Keratinocyte (primary cell): ENCODE data around the gene MSI1. TPM values are rescaled to one million over a fixed set of nuclear protein-coding genes. Genes with fewer than 3 reads are reported as not detected.

ENCODE experiments used
- DNase-seq: peaks from one replicate; pipeline ENCODE4 v3.0.0-alpha.2; 2011; ENCODE audit warnings: low read depth, missing footprints, low spot score
- FAIRE-seq: peaks from 2 replicates; lab custom pipeline; 2011; peaks lifted over from hg19 to GRCh38; lab: Jason Lieb, UNC
- H2AFZ ChIP-seq: 2 replicates; pipeline ENCODE4 v1.6.0; 2012; ENCODE audit warnings: low read length, control low read depth, inconsistent platforms; ENCODE audit not compliant: control insufficient read depth
- H3K27ac ChIP-seq: 2 replicates; pipeline ENCODE4 v1.5.1; 2011; ENCODE audit warnings: low read length; ENCODE audit not compliant: control insufficient read depth, insufficient read depth
- H3K27me3 ChIP-seq: 3 replicates; pipeline ENCODE4 v1.6.0; 2011; ENCODE audit warnings: low read length; ENCODE audit not compliant: control insufficient read depth, insufficient read depth; ENCODE audit errors: extremely low read depth
- H3K36me3 ChIP-seq, 2 experiments: 2 replicates in 1 of 2; 3 replicates in 1 of 2; pipeline ENCODE4 v1.5.1; 2011; ENCODE audit warnings: low read length in 2 of 2, mild to moderate bottlenecking in 1 of 2; ENCODE audit not compliant: control insufficient read depth in 2 of 2, insufficient read depth in 2 of 2; ENCODE audit errors: extremely low read depth in 1 of 2
- H3K4me1 ChIP-seq: 3 replicates; pipeline ENCODE4 v1.5.1; 2011; ENCODE audit warnings: low read length; ENCODE audit not compliant: control insufficient read depth, insufficient read depth; ENCODE audit errors: extremely low read depth
- H3K4me2 ChIP-seq: 3 replicates; pipeline ENCODE4 v1.6.0; 2011; ENCODE audit warnings: low read depth, low read length; ENCODE audit not compliant: control insufficient read depth, insufficient read depth; ENCODE audit errors: extremely low read depth
- H3K4me3 ChIP-seq, 3 experiments: fragments of 200-600 bp in 1 of 3; sonication (generic) in 1 of 3; 2 replicates in 2 of 3; 3 replicates in 1 of 3; pipeline ENCODE4 v1.5.1; 2011 to 2016; ENCODE audit warnings: low read length in 3 of 3, mild to moderate bottlenecking in 3 of 3, control low read depth in 2 of 3, inconsistent platforms in 1 of 3, low read depth in 1 of 3, mixed read lengths in 1 of 3, mixed run types in 1 of 3, moderate library complexity in 1 of 3; ENCODE audit not compliant: control insufficient read depth in 2 of 3, insufficient read depth in 2 of 3; ENCODE audit errors: extremely low read depth in 1 of 3
- H3K79me2 ChIP-seq: 2 replicates; pipeline ENCODE4 v1.6.0; 2012; ENCODE audit warnings: low read length; ENCODE audit not compliant: control insufficient read depth, insufficient read depth
- H3K9ac ChIP-seq: 3 replicates; pipeline ENCODE4 v1.6.0; 2011; ENCODE audit warnings: low read length; ENCODE audit not compliant: control insufficient read depth, insufficient read depth; ENCODE audit errors: extremely low read depth
- H3K9me1 ChIP-seq: 3 replicates; pipeline ENCODE4 v1.6.0; 2011; ENCODE audit warnings: low read length; ENCODE audit not compliant: control insufficient read depth, insufficient read depth; ENCODE audit errors: extremely low read depth
- H3K9me3 ChIP-seq: 2 replicates; pipeline ENCODE4 v1.5.1; 2012; ENCODE audit warnings: low read depth, low read length; ENCODE audit not compliant: control insufficient read depth
- H4K20me1 ChIP-seq: 3 replicates; pipeline ENCODE4 v1.6.0; 2011; ENCODE audit warnings: low read length; ENCODE audit not compliant: control insufficient read depth, insufficient read depth; ENCODE audit errors: extremely low read depth
- CTCF ChIP-seq, 3 experiments: IDR thresholded peaks in 1 of 3; conservative IDR thresholded peaks in 1 of 3; optimal IDR thresholded peaks in 1 of 3; 2 replicates in 2 of 3; 3 replicates in 1 of 3; pipeline versions ENCODE3 to v1.5.1; 2011; ENCODE audit warnings: low read length in 3 of 3, mild to moderate bottlenecking in 3 of 3, moderate library complexity in 2 of 3, control low read depth in 1 of 3, inconsistent platforms in 1 of 3; ENCODE audit not compliant: insufficient read depth in 2 of 3; ENCODE audit errors: extremely low read depth in 1 of 3
- EZH2 ChIP-seq: IDR thresholded peaks from one replicate; pipeline ENCODE4 v1.6.1; 2012; ENCODE audit warnings: inconsistent platforms, mild to moderate bottlenecking, low read length, moderate library complexity
- dilution Hi-C: fragments of 300-500 bp; cut with MboI; formaldehyde crosslinking; loops from one replicate; pipeline ENCODE4 v1.7.0; 2020; ENCODE audit warnings: low sequenced_read_pairs; ENCODE audit not compliant: extremely low pct_ligation_motif_present
- polyA plus RNA-seq, 5 experiments: library from polyadenylated mRNA; depleted of rRNA in 3 of 5; stranded (reverse) in 3 of 5; stranded (forward) in 1 of 5; unstranded in 1 of 5; fragments of >200 nt; gene quantifications; 1 replicate in 1 of 5; 2 replicates in 3 of 5; 3 replicates in 1 of 5; pipeline versions ENCODE4 v1.2.1 to v1.2.3, GENCODE V29; 2011 to 2012; ENCODE audit warnings: missing spikeins in 2 of 5, low read depth in 1 of 5, low replicate concordance in 1 of 5

The MSI1 gene
- polyA plus RNA-seq, 1 donor (not counting 4 experiments of a cell fraction or from before 2014, with no cell fraction given) = not detected

- TF ChIP-seq CTCF (optimal IDR thresholded peaks at IDR 0.05 in 1 of 3, IDR thresholded peaks at IDR 0.05 in 1 of 3, conservative IDR thresholded peaks at IDR 0.05 in 1 of 3; ENCODE audit: extremely low read depth in 1 of 3, insufficient read depth in 2 of 3, low read length in 3 of 3) (no peak), EZH2 (no peak)
- FAIRE-seq (no peak), DNase-seq (no peak)
- no peaks in the 10 kb centered on the region for H4K20me1 ChIP-seq
- no peaks in the 10 kb centered on the region for H3K27me3 ChIP-seq
- H3K79me2 ChIP-seq = no peaks in the 10 kb centered on the region
- no peaks in the 10 kb centered on the region for H3K36me3 ChIP-seq
- no peak overlapping the region for H3K4me3 ChIP-seq
- H3K27ac ChIP-seq = no peak overlapping the region
- H3K9ac ChIP-seq = no peak overlapping the region
- dilution Hi-C loops = no loop called here
- no peaks in the 10 kb centered on the region for H3K4me1 ChIP-seq
- no peaks in the 10 kb centered on the region for H3K9me3 ChIP-seq
- no peak overlapping the region for H3K4me2 ChIP-seq
- no peaks in the 10 kb centered on the region for H3K9me1 ChIP-seq
- no peak overlapping the region for H2AFZ ChIP-seq
These were observed 22.9 kb downstream of the MSI1 start for GRCh38 chr12:120346031-120346430.

- FAIRE-seq = no peak
- H3K4me2 ChIP-seq = no peak overlapping the region
These were observed 25.3 kb downstream of the MSI1 start for GRCh38 chr12:120343692-120344091.

More at GRCh38 chr12:120343692-120344091, 25.3 kb downstream of the MSI1 start:
- no peak overlapping the region for H3K9ac ChIP-seq
- H3K27ac ChIP-seq = no peak overlapping the region
- TF ChIP-seq EZH2 = no peak
- TF ChIP-seq CTCF (optimal IDR thresholded peaks at IDR 0.05 in 1 of 3, IDR thresholded peaks at IDR 0.05 in 1 of 3, conservative IDR thresholded peaks at IDR 0.05 in 1 of 3; ENCODE audit: extremely low read depth in 1 of 3, insufficient read depth in 2 of 3, low read length in 3 of 3) = no peak
- no peaks in the 10 kb centered on the region for H3K79me2 ChIP-seq
- no peaks in the 10 kb centered on the region for H3K9me3 ChIP-seq
- no peak overlapping the region for H2AFZ ChIP-seq
- H3K4me1 ChIP-seq = no peaks in the 10 kb centered on the region
- no peak for DNase-seq
- no peaks in the 10 kb centered on the region for H3K27me3 ChIP-seq
- H4K20me1 ChIP-seq = no peaks in the 10 kb centered on the region
- no peaks in the 10 kb centered on the region for H3K36me3 ChIP-seq
- dilution Hi-C loops = no loop called here
- no peaks in the 10 kb centered on the region for H3K9me1 ChIP-seq
- H3K4me3 ChIP-seq = no peak overlapping the region
